ENCODE data around the gene KRTAP25-1. TPM values are rescaled to one million over a fixed set of nuclear protein-coding genes. Genes with fewer than 3 reads are reported as not detected.

KRTAP25-1 gene
- total RNA-seq, 2 experiments from 2014 or later: not detected

DNA sequence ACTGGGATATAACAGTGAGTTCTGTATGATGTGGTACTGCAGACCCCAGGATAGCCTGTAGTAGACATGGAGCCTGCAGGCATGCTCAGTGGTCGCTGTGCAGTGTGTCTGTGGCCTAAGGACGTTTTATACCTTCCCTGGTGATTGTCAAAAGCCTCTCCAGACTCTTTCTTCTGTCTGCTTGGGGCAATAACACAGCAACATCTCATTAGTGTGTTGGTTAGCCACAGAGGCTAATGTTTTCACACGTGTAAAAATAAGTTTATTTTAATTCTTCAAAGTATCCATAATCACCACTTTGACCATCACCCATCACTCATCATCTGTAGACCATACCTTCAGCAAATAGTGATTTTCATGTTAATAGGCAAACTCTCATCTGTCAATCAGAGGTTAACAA lies 6.5 kb downstream of the KRTAP25-1 start, which contains the start of gene KRTAP24-1:
Gene KRTAP24-1, minus strand, starts transcription at position 101 of the 400 bp plus-strand sequence. Its CDS starts 18 bp downstream, at position 83.
- no peaks in the 10 kb centered on the region for H3K4me1 Mint-ChIP-seq (ENCODE audit: low read depth)
- no peak within 1 kb of the TSS for H3K4me3 Mint-ChIP-seq
- no peak within 1 kb of the TSS for H3K27ac Mint-ChIP-seq
- H3K36me3 Mint-ChIP-seq (ENCODE audit: low read depth): no peaks in the 10 kb centered on the region
- CTCF ChIA-PET: no interaction called here
- no peaks in the 10 kb centered on the region for H3K9me3 Mint-ChIP-seq (ENCODE audit: insufficient read depth)
- POLR2A ChIA-PET: no interaction called here
- H3K27me3 Mint-ChIP-seq (ENCODE audit: low read depth): no peaks in the 10 kb centered on the region
- no peak for DNase-seq
- no peak for ATAC-seq

GRCh38 chr21:30271611-30272010 lies 17.7 kb downstream of the KRTAP25-1 start:
- CTCF ChIA-PET: no interaction called here
- Mint-ChIP-seq H3K27me3 (ENCODE audit: low read depth) (no peaks in the 10 kb centered on the region), H3K4me3 (no peak overlapping the region)

GRCh38 chr21:30271156-30271555 lies 18.2 kb downstream of the KRTAP25-1 start:
- H3K4me3 Mint-ChIP-seq: no peak overlapping the region
- ChIA-PET CTCF (no interaction called here), POLR2A (no interaction called here)
- no peaks in the 10 kb centered on the region for H3K9me3 Mint-ChIP-seq (ENCODE audit: insufficient read depth)
- no peak overlapping the region for H3K27ac Mint-ChIP-seq
- no peaks in the 10 kb centered on the region for H3K27me3 Mint-ChIP-seq (ENCODE audit: low read depth)
- ATAC-seq (no peak), DNase-seq (no peak)
- H3K4me1 Mint-ChIP-seq (ENCODE audit: low read depth): no peaks in the 10 kb centered on the region
- no peaks in the 10 kb centered on the region for H3K36me3 Mint-ChIP-seq (ENCODE audit: low read depth)

More at GRCh38 chr21:30271611-30272010, 17.7 kb downstream of the KRTAP25-1 start:
- Mint-ChIP-seq H3K9me3 (ENCODE audit: insufficient read depth) (no peaks in the 10 kb centered on the region), H3K4me1 (ENCODE audit: low read depth) (no peaks in the 10 kb centered on the region), H3K27ac (no peak overlapping the region), H3K36me3 (ENCODE audit: low read depth) (no peaks in the 10 kb centered on the region)
- DNase-seq (no peak), ATAC-seq (no peak)
- POLR2A ChIA-PET: no interaction called here

DNA sequence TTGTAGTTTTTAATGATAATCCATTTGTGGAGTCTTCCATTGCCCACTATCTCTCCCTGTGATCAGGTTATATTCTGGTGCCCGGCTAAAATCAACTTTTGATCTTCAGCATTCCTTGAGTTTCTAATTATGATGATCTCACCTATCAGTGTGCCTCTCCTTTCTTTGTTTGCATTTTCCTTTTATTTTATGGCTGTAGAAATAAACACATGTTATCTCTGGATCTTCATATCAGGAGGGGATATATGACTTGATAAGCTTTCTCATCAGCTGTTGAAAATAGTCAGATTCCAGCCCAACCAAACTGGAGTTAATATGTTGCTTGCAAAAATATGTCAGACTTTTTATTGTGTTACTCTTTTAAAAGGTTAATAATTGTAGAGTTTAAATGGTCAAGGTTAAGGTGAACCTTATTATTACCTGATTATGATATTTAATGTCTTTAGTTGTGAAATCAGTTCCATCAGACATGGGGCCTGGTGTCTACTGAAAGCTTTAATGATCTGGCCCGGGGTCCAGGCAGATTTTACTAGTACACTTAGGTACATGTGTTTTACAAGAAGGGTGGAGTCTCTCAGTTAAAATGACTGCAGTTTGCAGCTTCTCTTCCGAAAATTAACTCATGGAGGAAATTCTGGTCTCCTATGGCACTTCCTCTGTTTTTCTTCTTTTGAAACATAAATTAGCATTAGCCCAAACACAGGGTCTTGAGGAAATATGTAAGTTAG lies 19.3 kb downstream of the KRTAP25-1 start:
- CTCF ChIA-PET: no interaction called here
- Mint-ChIP-seq H3K36me3 (ENCODE audit: low read depth) (no peaks in the 10 kb centered on the region), H3K9me3 (ENCODE audit: insufficient read depth) (no peaks in the 10 kb centered on the region), H3K27ac (no peak overlapping the region), H3K4me3 (no peak overlapping the region), H3K4me1 (ENCODE audit: low read depth) (no peaks in the 10 kb centered on the region), H3K27me3 (ENCODE audit: low read depth) (no peaks in the 10 kb centered on the region)
- POLR2A ChIA-PET: no interaction called here
- DNase-seq (no peak), ATAC-seq (no peak)

DNA sequence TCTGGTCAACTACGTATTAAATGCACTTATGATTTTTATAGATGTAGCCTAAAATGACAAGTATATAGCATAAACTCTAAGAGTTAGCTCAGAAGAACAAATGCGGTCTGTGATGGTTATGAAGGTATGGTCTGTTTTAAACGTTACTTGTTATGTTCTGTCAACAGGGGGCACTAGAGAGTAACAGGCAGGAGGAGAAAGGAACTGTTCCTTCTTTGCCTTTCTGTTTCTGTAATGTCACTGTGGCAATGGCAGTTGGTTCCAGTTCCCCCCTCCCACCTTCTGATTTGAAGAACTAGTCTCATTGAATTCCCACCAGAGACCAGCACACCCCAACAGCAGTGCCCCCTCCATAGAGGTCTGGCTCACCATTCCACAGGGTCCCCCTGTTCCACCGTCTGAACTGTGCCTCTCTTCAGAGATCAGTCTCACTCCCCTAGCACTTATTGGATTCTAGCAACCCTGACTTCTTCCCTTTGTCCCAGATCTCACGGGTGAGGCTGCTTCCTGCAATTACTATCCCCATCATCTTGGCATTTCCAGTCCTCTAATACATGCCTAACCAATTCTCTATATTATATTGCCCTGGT lies 20.6 kb downstream of the KRTAP25-1 start:
- no peaks in the 10 kb centered on the region for H3K27me3 Mint-ChIP-seq (ENCODE audit: low read depth)
- DNase-seq: no peak
- no peak overlapping the region for H3K27ac Mint-ChIP-seq

DNA sequence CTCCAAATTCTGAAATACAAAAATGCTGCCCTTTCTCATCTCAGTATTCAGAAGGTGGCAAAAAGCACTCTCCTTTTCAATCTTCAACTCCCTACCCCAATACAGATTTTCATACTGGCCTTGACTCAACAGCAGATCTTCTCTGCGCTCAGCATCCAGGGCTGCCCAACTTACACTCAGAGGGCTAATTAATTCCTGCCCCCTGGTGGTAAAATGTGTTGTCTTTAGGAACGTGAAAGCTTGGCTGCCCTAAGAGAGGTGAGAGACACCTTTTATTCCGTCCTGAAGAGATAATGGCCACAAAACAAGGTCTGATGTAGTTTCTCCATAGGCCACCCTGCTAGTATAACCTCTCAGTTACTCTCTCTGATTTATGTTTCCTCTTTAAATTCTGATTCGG lies 31.5 kb downstream of the KRTAP25-1 start:
- CTCF ChIA-PET: no interaction called here
- no peaks in the 10 kb centered on the region for H3K9me3 Mint-ChIP-seq (ENCODE audit: insufficient read depth)
- POLR2A ChIA-PET: no interaction called here
- H3K36me3 Mint-ChIP-seq (ENCODE audit: low read depth): no peaks in the 10 kb centered on the region
- H3K4me1 Mint-ChIP-seq (ENCODE audit: low read depth): no peaks in the 10 kb centered on the region
- no peaks in the 10 kb centered on the region for H3K27me3 Mint-ChIP-seq (ENCODE audit: low read depth)
- DNase-seq (no peak), ATAC-seq (no peak)
- H3K27ac Mint-ChIP-seq: no peak overlapping the region
- H3K4me3 Mint-ChIP-seq: no peak overlapping the region

More for the DNA sequence above, 20.6 kb downstream of the KRTAP25-1 start:
- POLR2A ChIA-PET: no interaction called here
- Mint-ChIP-seq H3K4me3 (no peak overlapping the region), H3K36me3 (ENCODE audit: low read depth) (no peaks in the 10 kb centered on the region), H3K9me3 (ENCODE audit: insufficient read depth) (no peaks in the 10 kb centered on the region), H3K4me1 (ENCODE audit: low read depth) (no peaks in the 10 kb centered on the region)
- no peak for ATAC-seq
- CTCF ChIA-PET: no interaction called here

DNA sequence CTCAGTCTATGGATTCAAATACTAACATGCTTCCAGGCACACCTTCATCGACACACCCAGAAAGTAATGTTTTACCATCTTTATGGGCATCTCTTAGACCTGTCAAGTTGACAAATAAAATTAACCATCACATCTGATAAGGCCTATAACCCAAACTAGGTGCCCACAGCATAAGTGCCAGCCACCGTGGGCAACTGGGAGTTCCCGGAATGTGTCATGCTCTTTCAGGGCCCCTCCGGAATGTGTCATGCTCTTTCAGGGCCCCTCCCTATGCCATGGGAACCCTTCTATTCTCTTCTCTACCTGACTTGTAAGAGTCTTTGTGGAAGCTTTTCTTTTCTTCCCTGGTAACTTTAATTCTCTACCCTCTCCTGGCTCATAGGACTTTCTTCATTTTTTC lies 33.2 kb downstream of the KRTAP25-1 start:
- no peak for DNase-seq
- ChIA-PET POLR2A (no interaction called here), CTCF (no interaction called here)
- Mint-ChIP-seq H3K27ac (no peak overlapping the region), H3K4me3 (no peak overlapping the region), H3K4me1 (ENCODE audit: low read depth) (no peaks in the 10 kb centered on the region), H3K9me3 (ENCODE audit: insufficient read depth) (no peaks in the 10 kb centered on the region), H3K36me3 (ENCODE audit: low read depth) (no peaks in the 10 kb centered on the region), H3K27me3 (ENCODE audit: low read depth) (no peaks in the 10 kb centered on the region)
- ATAC-seq: no peak

- CTCF ChIA-PET: no interaction called here
- H3K27me3 Mint-ChIP-seq (ENCODE audit: low read depth): no peaks in the 10 kb centered on the region
- no peaks in the 10 kb centered on the region for H3K36me3 Mint-ChIP-seq (ENCODE audit: low read depth)
- DNase-seq: no peak
- H3K9me3 Mint-ChIP-seq (ENCODE audit: insufficient read depth): no peaks in the 10 kb centered on the region
- no peak for ATAC-seq
- no peaks in the 10 kb centered on the region for H3K4me1 Mint-ChIP-seq (ENCODE audit: low read depth)
- no peak overlapping the region for H3K4me3 Mint-ChIP-seq
- H3K27ac Mint-ChIP-seq: no peak overlapping the region
- POLR2A ChIA-PET: no interaction called here
Observed at GRCh38 chr21:30255679-30256078, 33.6 kb downstream of the KRTAP25-1 start.

GRCh38 chr21:30251781-30252180 lies 37.5 kb downstream of the KRTAP25-1 start:
- Mint-ChIP-seq H3K4me1 (ENCODE audit: low read depth) (no peaks in the 10 kb centered on the region), H3K36me3 (ENCODE audit: low read depth) (no peaks in the 10 kb centered on the region), H3K27me3 (ENCODE audit: low read depth) (no peaks in the 10 kb centered on the region), H3K4me3 (no peak overlapping the region), H3K9me3 (ENCODE audit: insufficient read depth) (no peaks in the 10 kb centered on the region), H3K27ac (no peak overlapping the region)
- ATAC-seq (no peak), DNase-seq (no peak)
- POLR2A ChIA-PET: no interaction called here
- CTCF ChIA-PET: no interaction called here

DNA sequence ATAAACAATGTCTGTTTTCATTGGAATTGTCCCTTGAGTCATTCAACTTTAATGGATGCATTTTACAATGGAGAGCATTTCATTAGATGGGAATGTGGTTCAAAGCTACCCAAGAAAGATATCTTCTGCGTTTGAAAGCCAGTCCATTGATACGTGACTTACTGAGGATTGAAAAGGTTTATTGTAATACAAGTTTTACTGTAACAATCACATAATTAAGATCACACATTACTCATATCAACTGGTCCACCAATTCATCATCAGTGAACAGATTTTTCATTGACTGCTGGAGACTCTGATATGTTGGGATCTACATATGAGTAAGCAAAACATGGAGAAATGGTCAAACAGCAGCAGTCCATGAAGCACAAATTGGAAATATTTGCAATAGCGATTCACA lies 39.4 kb downstream of the KRTAP25-1 start:
- Mint-ChIP-seq H3K9me3 (ENCODE audit: insufficient read depth) (no peaks in the 10 kb centered on the region), H3K4me3 (no peak overlapping the region), H3K4me1 (ENCODE audit: low read depth) (no peaks in the 10 kb centered on the region), H3K36me3 (ENCODE audit: low read depth) (no peaks in the 10 kb centered on the region), H3K27me3 (ENCODE audit: low read depth) (no peaks in the 10 kb centered on the region), H3K27ac (no peak overlapping the region)
- DNase-seq (no peak), ATAC-seq (no peak)
- ChIA-PET POLR2A (no interaction called here), CTCF (no interaction called here)

GRCh38 chr21:30248844-30249243 lies 40.5 kb downstream of the KRTAP25-1 start:
- Mint-ChIP-seq H3K36me3 (ENCODE audit: low read depth) (no peaks in the 10 kb centered on the region), H3K9me3 (ENCODE audit: insufficient read depth) (no peaks in the 10 kb centered on the region), H3K27me3 (ENCODE audit: low read depth) (no peaks in the 10 kb centered on the region), H3K4me1 (ENCODE audit: low read depth) (no peaks in the 10 kb centered on the region), H3K4me3 (no peak overlapping the region), H3K27ac (no peak overlapping the region)
- POLR2A ChIA-PET: no interaction called here
- DNase-seq (no peak), ATAC-seq (no peak)
- CTCF ChIA-PET: no interaction called here

DNA sequence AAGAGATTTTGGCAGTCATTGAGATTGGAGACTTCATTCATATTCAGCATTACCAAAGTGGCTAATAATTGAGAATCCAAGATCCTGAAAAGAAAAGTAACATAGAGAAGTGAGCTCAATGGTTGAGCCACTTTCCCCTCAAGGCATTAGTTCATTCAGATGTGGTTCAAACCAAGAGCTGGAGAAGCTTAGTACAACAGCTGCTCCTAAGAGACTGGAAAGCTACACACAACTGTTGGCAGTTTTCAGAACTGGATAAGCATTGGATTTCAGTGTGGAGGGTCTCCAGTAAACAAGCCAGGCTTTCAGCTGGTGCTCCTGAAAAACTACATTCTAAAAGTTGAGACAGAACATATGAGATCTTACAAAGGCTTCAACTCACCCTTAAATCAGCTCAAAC lies 44.3 kb downstream of the KRTAP25-1 start:
- no peaks in the 10 kb centered on the region for H3K36me3 Mint-ChIP-seq (ENCODE audit: low read depth)
- ChIA-PET CTCF (no interaction called here), POLR2A (no interaction called here)
- H3K9me3 Mint-ChIP-seq (ENCODE audit: insufficient read depth): no peaks in the 10 kb centered on the region
- H3K4me1 Mint-ChIP-seq (ENCODE audit: low read depth): no peaks in the 10 kb centered on the region
- DNase-seq: no peak
- H3K27ac Mint-ChIP-seq: no peak overlapping the region
- H3K4me3 Mint-ChIP-seq: no peak overlapping the region
- ATAC-seq: no peak
- H3K27me3 Mint-ChIP-seq (ENCODE audit: low read depth): no peaks in the 10 kb centered on the region

DNA sequence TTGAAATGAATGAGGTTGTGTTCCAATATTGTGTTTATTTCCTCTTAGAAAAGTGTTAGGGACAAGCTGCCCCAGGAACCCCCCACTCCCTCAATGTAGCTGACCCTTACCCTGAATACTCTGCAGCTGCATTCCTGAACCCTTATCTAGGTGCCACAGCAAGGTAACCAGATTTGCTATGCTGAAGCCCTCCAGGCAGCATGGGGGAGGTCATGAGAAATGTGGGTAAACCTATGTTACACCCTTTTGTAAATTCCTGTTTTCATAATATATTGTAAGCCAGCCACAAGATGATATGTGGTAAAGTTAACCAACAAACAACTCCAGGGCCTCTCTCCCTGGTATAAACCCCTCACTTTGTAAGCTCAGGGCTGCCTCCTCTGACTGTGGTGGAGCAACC lies 45.6 kb downstream of the KRTAP25-1 start:
- no peaks in the 10 kb centered on the region for H3K27me3 Mint-ChIP-seq (ENCODE audit: low read depth)
- no peak for ATAC-seq
- ChIA-PET POLR2A (no interaction called here), CTCF (no interaction called here)
- H3K9me3 Mint-ChIP-seq (ENCODE audit: insufficient read depth): no peaks in the 10 kb centered on the region
- H3K36me3 Mint-ChIP-seq (ENCODE audit: low read depth): no peaks in the 10 kb centered on the region
- no peaks in the 10 kb centered on the region for H3K4me1 Mint-ChIP-seq (ENCODE audit: low read depth)
- H3K27ac Mint-ChIP-seq: no peak overlapping the region
- no peak for DNase-seq
- H3K4me3 Mint-ChIP-seq: no peak overlapping the region
